Activated CD4-positive, CD25-positive, alpha-beta regulatory T cell treated with anti-CD3 and anti-CD28 coated beads, Interleukin-2, amount 50 U/mL, for 24 hours (primary cell): Measurements from ENCODE around the gene PRKG1.
"Not testable (repeated sequence)": the region's sequence is repeated elsewhere in the genome, so short reads cannot be mapped to it uniquely, and the experiment has no call there.

Source experiments
- ATAC-seq, 2 donors: fragments of 150-1000 bp; cut with Tn5 transposase; one replicate each; pipeline ENCODE4 v1.10.0; 2021; ENCODE audit warnings: mild to moderate bottlenecking in 1 of 2, moderate library complexity in 1 of 2

PRKG1 gene

DNA sequence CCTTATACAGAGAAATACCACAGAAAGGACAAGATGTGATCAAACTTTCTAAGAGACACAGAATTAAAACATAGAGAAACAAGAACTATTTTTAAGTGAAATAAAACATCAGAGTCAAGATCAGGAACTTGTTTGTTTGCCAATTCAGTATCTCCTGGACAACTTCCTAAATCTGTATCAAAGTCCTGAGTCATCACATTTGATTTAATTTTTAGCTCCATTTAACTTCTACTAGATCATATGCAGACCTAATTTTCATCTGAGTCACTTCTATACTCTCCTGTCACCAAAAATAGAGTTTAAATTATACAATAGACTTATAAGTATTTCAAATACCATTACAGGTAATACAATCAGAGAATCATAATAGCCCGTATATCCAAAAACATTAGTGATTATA lies 268.1 kb downstream of the PRKG1 start:
- no peak for ATAC-seq

DNA sequence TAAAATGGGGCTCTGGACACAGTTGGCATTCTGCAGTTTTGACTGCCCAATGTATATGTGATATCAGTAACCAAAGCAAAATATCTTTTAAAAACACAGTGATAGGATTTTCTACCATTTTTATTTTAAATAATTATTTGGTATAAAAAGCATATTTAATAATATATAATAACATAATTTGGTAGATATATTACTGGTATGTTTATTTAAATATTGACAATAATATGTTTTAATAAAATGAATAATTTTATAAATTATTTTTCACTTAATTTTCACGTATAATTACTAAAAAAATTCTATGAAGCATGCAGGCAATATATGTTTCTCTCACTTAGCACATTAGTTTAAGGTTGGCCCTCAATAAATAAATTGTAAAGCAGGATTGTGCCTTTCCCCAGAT lies 269.1 kb downstream of the PRKG1 start:
- no peak for ATAC-seq

DNA sequence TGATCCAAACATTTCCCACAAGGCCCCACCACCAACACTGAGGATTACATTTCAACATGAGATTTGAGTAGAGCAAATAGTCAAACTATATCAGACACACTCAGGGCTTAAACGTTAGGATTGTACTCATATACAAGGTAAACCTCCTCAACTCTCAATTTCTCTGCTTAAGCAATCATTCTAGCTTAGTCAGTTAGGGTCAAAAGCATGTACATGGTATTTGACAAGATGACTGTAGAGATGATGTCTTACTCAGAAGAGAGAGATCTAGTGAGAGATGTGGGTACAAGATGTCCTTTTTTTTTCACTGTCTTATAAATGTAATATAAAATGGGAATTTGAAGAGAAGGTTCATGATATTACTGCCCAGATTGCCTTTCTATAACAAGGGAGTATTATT lies 270.1 kb downstream of the PRKG1 start:
- no peak for ATAC-seq

DNA sequence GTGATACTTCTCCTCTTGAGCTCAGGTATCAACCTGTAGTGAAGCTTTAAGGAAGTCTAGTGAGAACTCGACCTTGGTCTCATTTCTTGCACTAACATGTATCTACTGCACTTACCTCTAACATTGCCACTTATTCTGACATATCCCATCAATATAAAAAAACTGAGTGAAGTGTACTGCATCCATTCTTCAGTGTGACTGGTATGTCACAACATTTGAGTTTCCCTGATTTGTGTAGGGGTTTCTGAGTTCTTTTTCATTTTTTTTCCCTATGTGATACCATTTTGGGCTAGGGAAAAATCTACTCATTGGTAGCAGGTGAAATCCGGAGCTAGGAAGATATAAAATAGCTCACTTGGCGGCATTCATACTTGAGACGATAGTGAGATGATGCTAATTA lies 274.3 kb downstream of the PRKG1 start:
- no peak for ATAC-seq

DNA sequence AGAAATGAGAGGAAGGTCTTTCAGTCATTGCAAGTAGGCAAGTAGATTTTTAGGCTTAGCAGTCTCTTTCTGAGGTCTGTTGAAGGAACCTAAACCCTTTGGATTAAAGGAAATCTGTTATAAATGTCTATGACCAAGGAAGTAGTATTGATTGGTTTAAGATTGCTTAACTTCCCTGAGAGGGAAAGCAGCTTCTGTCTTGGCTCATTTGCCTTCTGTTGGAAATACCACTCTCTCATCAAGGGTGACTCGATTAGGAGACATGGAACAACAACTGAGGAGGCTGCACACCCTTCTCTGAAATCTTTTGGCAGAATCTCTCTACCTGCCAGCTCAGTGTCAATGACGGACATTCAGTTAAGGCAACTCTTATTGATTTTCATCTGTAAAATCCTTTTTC lies 282.9 kb downstream of the PRKG1 start:
- no peak for ATAC-seq

DNA sequence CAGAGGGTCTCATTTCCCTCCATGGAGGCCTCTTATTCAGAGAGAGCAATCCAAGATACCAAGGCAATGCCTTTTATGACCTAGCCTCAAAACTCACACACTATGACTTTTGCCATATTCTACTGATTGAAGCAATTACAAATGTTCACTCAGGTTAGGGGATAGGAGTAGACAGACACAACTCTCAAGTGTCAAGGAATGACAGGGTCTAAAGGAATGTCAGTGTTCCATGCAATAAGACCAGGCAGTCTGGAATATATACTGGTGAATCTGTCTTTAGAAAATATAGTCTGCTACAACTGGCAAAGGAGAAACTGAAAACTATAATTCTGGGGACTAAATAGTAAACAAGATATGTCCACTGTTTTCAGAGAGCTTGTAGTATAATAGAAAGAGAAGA lies 283.9 kb downstream of the PRKG1 start:
- no peak for ATAC-seq

DNA sequence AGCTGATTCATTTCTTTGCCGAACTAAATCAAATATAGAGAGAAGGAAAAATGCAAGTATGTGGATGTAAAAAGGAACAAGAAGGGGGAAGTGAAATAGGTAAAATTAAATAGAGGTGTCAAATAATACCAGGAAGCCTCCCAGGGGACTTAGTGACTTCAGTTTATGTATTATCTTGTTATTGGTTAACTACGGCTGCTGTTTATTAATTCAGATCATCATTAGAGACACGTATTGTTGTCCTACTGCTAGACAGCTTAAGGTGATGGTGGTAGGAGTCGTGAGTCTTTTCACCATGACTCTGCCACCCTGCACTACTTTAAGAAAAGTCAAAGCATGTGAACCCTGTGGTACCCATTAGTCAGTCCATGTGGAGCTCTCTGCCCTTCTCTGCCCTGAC lies 289.1 kb downstream of the PRKG1 start:
- no peak for ATAC-seq

DNA sequence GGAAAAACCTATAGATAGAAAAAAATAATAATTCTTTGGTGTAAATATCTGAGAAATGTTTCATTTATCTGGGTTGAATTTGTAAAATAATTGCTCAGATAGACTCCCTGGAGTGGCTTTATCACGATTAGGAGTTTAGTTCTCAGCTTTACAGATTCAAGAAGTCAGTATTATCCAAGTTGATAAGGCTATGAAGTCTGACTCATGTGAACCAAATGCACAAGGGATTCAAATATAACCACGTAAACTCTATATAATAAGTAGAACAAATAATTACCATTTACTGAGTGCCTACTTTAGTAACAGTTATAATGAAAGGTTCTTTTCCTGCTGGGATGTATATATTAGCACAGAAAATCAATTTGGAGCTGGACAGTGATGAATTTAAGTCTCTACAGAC lies 290.4 kb downstream of the PRKG1 start:
- ATAC-seq: no peak

DNA sequence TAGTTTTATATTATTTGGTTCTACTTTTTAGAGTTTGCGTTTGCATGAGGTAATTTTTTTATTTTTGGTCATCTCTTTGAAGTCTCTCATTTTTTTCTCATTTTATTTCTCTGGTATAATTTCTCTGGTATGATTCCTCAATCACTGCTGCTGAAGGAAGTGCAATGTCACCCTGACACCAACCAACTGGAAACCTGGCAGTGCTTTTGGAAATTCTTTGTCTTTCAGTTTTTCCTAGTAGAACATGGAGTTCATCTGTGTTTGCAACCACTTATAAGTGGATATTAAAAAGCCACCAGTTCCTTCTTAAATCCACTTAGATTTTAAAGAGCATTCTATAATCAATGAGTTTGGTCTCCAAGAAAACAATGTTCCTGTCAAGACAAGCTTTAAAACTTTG lies 291.8 kb downstream of the PRKG1 start:
- no peak for ATAC-seq

DNA sequence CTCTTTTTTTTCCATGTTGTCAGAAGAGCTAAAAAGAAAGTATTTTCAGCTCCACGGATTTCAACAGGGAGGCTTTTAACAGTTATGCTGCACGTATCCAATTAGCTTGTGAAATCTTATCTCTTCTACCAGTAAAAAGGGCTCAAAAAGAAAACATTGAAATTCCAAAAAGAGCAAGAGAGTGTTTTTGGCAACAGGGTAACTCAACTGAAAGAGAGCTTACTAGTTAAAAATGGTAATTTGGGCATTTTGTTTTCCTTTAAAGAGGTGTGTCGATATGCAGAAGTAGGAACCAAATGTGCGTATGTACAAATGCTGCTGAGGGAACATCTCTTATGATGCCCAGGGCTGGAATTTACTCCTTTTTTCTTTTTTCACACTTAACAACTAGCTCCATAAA lies 292.8 kb downstream of the PRKG1 start:
- ATAC-seq: no peak

DNA sequence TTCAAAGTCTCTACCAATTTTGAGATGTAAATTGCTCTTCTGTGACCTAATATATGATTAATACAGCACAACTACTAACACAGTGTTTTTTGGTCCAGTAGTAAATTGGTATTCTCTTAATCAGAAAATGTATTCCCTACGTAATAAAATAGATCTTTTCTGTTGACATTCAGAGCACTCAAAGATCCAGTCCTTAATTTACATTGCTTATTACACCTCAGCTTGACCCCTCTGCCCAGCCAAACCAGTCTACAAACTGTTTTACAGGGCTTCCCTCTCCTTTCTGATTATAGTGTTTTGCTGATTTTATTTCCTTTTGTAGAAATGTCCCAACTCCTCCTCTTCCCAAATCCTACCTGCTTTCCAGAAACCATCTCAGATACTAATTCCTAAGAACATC lies 293.4 kb downstream of the PRKG1 start:
- ATAC-seq: no peak

DNA sequence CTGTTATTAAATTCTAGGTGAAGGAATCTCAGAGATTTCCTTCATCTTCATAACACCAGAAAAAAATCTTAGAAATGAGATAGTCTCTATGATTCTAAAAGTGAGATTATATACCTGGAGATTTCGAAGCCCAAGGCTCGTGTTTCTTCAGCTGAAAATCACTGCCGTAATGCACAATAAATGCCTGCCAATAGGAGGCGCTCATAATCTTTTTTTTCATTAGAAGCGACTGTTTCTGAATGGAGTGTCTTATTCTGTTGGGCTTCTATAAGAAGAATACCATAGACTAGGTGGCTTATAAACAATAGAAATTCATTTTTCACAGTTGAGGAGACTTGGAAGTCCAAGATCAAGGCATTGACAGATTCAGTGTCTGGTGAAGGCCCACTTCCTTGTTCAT lies 294.7 kb downstream of the PRKG1 start:
- no peak for ATAC-seq

DNA sequence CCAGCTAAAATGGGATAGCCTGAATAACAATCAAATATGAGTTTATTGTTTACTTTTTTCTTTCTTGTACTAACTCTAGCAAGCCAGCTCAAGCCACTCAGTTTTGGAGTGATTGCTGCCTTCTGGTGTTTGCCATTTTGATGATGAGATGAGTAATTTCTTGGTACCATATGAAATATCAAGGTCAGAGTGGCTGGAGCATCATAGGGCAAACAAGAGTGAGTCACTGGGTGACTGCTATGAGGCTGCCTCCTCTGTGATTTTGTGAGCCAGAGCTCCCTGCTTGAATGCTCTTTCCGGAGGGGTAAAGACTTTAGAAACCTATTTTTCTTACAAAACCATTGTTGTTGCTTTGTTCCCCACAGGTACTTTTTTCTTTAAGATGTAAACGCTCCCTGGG lies 295.6 kb downstream of the PRKG1 start:
- no peak for ATAC-seq

DNA sequence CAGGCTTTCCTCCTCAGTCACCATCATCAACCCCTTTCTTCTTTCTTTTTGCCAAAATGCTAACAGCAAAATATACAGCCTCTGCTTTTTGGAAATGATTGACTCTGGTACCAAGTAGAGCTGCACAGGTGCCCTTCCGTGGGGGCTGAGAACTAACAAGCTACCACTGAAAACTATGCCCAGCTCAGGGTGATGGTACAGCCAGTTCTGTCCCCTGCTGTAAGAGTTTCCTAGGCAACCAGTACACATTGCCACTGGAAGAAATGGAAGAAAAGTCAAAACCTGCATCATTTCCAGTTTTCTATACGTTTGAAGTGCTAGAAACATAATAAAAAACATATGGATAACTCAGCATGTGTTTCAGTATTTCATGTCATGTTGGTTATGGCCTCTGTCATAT lies 297.5 kb downstream of the PRKG1 start:
- no peak for ATAC-seq

DNA sequence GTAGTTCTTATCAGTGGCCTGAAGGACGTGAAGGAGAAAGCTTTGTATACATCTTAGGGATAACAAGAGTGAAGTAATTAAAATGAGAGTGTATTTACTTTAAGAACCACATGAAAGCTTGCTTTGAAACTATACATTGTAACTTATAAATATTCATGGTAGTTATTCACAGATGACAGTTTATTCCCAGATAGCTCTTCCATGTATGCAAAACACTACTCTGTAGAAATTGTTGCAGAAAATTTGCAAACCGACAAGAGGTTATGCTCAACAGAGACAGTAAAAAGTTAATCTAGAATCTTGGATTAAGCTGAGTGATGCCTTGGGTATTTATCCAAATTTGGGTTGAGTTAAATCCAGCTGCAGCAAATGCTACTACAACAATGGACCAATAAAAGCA lies 301.5 kb downstream of the PRKG1 start:
- no peak for ATAC-seq

DNA sequence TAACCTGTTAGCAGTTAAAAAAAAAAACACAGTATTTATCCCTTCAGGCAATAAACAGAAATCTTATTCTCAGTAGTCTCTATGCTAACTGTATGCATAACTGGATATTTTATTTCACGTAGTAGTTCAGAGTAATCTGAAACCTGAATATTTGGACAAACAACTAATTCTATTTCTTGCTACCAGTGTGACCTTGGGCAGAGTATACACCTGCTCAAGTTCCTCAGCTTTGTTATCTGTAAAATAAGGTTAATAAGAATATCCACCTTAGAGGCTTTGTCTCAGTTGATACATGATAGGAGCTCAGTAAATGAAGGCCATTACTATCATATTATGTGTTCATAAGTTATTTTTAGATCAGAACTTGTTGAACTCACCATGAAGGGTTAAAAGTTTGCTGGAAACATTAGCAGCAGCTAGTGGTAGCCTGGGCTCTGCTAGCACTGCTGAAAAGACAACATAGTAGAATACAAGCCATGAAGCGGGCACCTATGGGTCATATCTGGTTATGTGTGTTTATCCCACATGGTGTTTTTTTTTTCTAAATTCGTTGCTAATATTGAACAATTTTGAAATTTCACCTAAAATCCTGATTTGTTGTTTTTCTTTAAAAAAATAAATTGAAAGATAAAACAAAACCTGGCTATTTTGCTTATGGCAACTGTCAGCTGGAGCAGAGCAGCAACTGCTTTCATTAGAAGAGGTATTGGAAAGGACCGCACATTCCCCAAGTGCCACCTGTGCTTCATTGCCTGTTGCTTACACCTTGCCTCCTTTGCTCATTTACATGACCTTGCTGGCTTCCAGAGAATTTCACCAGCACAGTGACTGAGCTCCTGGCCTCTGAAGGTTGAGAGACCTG lies 303.0 kb downstream of the PRKG1 start:
- ATAC-seq: no peak

DNA sequence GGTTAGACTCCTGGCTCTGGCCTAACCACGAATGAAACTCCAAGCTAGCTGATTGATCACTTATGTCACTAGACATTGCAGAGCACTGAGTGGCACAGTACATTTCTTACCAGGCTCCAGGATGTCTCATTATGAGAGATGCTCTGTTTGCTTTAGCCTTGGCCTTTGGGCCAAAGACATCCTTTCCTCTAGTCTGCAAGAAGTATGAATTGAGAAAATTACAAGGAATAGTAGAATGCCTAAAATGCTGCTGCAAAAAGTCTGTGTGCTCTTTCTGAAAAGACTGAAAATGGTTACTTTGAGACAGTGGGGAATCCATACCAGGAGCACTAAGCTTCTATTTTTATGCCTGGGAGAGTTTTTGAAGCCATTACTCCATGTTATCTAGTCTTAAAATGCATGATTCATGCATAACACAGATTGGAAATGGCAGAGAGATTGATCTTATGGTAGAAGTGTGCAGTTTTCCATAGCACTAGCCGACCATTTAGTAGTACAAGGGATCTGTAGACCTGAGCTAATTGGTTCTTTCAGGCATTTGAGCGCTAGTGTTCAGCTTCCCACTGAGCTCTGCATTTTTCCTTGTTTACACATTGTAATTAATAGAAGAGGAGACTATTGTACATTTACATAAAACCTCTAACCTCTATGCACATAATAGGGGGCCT lies 303.8 kb downstream of the PRKG1 start:
- ATAC-seq: no peak

DNA sequence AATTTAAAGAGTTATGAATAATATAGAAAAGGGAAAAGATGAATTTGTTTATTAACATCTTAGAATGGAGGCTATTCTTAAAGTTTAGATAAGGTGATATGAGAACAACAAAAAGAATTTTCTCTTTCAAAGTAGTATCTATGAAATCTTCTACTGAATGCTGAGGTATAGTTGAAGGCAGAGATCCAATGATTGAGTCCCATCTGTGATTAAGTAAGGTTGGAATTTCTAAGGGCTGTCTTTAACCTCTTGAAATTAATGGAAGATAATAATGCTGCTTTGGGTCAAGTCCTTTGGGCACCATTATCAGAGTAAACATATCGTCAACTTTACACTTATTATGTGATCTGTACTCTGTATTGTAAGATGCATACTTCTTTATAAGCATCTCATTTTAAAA lies 307.9 kb downstream of the PRKG1 start:
- ATAC-seq: no peak

DNA sequence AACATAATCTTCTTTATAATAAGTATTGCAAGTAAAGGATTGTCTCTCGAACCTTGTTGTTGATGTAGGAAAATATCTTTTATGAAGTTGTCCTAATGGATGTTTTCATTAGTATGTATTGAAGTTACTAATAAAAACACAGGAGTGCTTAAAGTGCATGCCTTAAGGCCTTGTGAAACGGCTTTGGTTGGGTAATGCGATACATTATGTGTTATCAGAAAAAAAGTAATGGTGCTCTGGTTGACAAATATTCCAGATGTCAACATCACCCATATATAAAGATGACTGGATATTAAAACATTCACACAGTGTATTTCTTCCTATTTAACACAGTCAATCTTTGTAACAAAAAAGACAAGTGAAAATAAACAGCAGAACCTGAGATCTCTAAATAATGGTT lies 310.7 kb downstream of the PRKG1 start:
- ATAC-seq: no peak

DNA sequence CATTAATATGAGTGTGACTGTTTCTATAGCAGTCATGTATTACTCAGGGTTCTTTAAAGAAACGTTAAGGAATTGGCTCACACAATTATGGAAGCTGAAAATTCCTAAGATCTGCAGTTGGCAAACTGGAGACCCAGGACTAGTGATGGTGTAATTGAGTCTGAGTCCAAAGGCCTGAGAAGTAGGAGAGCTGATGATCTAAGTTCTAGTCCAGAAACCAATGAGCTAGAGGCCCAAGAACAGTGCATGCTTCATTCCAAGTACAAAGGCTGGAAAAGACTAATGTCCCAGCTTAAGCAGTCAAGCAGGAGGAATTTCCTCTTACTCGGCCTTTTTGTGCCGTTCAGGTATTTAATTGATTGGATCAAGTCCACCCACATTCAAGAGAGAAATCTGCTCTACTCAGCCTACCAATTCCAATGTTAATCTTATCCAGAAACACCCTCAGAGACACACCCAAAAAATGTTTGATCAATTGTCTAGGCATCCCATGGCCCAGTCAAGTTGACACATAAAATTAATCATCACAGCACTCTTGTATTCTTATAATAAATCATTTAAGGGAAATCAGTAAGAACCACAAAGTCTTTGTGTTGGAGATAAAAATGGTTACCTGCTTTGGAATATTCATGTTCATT lies 312.1 kb downstream of the PRKG1 start:
- no peak for ATAC-seq

DNA sequence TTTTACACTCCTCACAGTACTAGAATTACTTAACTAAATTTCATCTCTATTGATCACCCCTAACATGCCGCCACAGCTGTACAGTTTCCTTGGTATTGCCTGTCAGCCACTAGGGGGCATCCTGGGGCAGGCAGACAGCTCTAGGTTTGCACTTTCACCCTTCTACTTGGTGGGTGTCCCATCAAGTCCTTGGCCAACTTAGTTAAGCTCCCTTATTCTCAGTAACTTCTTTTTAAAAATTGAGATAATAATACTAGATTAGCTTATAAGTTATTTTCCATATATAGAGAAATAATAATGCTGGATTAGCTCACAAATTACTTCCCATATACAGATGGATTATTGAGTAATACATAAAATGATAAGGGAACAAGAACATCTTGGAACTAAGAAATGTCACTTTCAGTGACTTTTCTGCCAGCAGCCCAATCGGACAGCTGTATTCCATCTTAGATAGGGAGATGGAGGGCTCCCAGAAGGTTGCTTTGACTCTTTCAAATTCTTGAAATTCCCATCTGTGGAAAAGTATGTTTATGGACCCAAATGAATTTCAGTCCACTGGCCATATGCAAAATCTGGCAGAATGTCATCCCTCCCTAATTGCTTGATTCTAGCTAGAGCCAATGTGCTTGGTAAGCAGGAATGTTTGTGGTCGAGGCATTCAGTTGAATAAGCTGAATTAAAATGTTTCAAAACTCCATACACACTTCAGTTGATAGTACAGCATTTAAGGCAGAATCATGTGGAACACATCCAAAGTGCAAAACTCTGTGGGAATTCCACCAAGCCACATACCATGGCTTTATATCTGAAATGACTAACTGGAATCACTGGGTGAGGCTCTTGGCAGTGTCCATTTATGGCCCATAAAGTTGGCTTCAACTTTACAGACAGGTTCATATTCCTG lies 315.4 kb downstream of the PRKG1 start:
- ATAC-seq: no peak

DNA sequence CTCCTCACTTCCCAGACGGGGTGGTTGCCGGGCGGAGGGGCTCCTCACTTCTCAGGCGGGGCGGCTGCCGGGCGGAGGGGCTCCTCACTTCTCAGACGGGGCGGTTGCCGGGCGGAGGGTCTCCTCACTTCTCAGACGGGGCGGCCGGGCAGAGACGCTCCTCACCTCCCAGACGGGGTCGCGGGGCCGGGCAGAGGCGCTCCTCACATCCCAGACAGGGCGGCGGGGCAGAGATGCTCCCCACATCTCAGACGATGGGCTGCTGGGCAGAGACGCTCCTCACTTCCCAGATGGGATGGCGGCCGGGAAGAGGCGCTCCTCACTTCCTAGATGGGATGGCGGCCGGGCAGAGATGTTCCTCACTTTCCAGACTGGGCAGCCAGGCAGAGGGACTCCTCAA lies 318.7 kb downstream of the PRKG1 start:
- not testable (repeated sequence) for ATAC-seq

DNA sequence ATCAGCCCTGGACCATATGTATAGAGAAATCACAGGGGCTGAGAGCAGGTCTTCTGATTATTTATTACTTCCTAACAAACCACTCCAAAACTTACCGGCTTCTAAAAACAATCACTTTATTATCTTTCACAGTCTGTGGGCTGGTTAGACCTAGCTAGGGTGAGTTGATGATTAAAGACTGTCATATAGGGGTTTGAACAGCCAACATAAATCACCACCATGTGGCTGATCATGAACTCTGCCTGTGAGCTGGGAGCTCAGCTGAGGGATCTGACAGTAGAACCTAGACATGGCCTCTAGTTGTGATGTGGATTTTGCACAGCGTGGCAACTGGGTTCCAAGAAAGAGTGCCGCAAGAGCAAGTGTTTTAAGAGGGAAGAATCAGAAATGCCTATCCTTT lies 319.8 kb downstream of the PRKG1 start:
- no peak for ATAC-seq
